NCI-H1436 (cell line): ENCODE results near the gene PTPN7.
"Not testable (repeated sequence)": the region's sequence is repeated elsewhere in the genome, so short reads cannot be mapped to it uniquely, and the experiment has no call there.

Experiments used
- DNase-seq: peaks from one replicate; lab custom pipeline; 2025; lab: John Stamatoyannopoulos, UW

PTPN7 gene

GRCh38 chr1:202160377-202160940 is at the start of gene PTPN7:
TSS of gene PTPN7 (minus strand) at chr1:202160602. CDS start at chr1:202159402, 1,200 bp downstream.
- no peak for DNase-seq

DNA sequence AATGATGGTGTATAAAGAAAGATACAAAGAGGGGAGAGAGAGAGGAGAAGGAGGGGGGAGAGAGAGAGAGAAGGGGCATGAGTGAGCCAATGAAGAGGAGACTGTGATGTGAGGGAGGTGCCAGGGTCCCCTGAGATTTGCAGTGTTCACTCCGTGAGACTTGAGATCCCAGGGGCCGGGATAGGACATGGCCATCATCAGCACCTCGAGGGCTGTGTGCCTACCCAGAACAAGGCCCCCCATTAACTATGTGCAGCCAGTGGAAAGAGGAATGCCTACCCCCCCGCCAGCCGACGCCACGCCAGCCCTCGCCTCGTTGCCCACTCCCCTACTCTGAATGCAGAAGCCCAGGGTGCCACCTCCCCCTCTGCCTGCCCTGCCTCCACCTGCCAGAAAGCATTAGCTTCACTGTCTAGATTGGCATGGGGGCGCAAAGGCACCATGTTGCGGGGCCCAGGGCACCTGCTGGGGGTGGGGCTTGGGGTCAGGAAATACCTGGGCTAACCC is 48.0 kb upstream of the PTPN7 start:
- DNase-seq = no peak

DNA sequence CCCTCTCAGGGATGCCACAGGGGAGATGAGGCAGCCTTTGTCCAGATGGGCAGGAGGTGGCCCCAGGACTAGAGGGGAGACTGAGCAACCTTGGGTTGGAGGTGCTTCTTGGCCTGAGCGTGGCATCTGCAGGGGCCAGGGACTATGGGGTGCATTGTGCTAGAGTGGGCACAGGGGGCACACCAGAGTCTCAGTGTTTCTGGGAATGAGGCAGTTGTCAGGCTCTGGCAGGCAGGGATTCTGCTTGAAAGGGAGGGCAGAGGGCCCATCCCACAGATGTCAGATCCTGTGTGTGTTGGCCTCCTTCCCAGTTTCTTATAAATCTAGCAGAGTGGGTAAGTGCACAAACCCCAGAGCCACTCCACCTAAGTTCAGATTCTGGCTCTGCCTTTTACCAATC is 46.9 kb upstream of the PTPN7 start:
- DNase-seq = peak; percentile 37

GRCh38 chr1:202205523-202206190 is 45.3 kb upstream of the PTPN7 start:
- no peak for DNase-seq

- DNase-seq = no peak
These were observed 43.7 kb upstream of the PTPN7 start for GRCh38 chr1:202204065-202204464.

DNA sequence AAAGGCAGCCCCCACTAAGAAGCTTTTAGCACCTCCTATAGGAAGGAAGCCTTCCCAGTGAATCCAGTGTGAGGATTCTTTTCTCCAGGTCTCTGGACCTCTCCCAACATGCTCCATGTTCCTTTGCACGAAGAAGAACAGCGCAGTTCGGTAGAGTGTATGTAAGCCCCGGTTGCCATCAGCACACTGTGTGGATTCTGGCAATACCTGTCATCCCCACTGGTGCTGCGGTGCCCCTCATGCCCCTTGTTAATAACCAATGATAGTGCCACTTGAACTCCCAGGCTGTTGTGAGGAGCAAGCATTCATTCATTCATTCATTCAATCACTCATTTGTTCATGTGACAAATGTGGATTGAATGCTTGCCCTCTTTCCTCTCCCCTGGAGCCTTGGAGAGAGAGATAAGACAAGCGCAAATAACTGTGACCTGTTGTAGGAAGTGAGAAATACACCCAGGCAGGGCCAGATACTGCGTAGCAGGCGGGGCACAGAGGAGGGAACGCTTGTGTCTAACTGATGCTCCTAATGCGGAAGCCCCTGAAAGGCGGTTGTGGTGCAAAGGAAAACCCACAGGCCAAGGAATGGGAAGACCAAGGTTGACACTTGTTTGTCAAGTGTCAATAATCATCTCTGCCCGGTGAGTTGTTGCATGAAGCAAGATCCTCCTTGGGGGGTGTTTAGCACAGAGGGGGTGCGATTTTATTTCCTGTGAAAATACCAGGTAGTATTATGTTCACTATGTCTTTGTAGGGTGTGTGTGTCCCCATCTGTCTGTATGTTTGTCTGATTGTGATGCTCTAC is 43.0 kb upstream of the PTPN7 start:
- DNase-seq = no peak

DNA sequence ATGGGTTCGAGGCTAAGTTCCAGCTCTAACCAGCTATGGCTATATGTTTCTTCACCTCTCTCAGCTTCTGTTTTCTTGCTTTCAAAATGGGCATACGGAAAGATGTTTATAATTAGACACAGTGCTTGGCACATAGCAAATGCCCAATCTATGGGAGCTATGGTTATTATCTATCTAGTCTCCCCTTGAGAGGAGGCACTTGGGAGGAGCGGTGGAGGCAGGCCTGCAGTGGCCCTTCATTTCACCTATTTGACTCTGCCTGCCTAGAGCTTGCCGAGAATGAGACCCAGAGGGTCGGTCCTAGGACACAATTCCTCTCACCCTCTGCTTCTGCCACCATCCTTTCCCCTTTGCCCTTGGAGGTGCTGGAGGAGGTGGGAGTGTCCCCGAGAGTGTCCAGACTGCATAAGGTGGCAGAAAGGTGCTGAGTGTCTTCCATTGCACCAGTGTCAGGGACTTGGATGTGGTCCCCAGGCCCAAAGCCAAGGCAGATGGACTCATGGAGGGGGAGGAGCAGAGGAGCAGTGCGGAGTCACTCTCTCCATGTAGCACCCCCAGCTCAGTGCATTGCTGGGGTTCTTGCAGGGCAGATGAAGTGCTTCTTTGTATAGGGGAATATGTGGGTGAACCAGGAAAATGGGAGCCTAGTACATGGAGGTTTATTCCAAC is 42.2 kb upstream of the PTPN7 start:
- DNase-seq = no peak

DNA sequence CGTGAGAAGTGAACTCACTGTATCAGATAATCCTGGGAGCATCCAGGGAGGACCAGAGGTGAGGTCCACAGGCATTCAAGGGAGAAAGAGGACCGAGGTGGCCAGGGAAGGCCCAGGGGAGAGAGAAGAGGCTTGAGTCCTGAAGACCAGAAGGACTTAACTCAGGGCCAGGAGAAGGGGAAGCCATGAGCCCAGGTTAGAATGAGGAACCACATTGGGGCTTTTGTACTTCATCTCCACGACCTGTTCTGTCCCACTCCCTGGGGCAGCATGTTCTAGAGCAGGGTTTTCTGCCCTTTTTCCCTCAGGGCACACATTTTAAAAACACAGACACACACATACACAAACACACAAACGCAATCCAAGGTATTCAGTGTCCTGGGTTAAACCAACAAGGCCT is 41.6 kb upstream of the PTPN7 start:
- DNase-seq = no peak

- no peak for DNase-seq
These were observed 40.9 kb upstream of the PTPN7 start for GRCh38 chr1:202201266-202201665.

DNA sequence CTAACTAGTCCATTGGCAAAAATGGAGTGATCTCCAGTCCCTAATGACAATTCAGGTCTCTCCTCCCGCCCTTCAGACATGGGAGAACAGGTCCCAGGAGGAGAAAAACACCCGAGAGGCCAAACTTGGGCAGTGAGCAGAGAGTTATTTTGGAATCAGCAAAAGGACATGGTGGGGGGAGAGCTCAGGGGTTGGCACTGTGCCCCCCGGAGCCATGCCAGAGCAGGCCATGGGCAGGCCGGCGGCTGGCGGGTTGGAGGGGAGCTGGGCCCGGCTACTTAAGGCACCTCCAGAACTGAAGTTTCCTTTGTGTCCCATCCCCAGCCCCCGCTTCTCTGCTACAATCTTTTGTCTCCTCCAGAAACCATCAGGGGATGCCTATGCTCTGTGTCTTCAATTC is 40.3 kb upstream of the PTPN7 start:
- no peak for DNase-seq

GRCh38 chr1:202200112-202200548 is 39.7 kb upstream of the PTPN7 start:
- no peak for DNase-seq

DNA sequence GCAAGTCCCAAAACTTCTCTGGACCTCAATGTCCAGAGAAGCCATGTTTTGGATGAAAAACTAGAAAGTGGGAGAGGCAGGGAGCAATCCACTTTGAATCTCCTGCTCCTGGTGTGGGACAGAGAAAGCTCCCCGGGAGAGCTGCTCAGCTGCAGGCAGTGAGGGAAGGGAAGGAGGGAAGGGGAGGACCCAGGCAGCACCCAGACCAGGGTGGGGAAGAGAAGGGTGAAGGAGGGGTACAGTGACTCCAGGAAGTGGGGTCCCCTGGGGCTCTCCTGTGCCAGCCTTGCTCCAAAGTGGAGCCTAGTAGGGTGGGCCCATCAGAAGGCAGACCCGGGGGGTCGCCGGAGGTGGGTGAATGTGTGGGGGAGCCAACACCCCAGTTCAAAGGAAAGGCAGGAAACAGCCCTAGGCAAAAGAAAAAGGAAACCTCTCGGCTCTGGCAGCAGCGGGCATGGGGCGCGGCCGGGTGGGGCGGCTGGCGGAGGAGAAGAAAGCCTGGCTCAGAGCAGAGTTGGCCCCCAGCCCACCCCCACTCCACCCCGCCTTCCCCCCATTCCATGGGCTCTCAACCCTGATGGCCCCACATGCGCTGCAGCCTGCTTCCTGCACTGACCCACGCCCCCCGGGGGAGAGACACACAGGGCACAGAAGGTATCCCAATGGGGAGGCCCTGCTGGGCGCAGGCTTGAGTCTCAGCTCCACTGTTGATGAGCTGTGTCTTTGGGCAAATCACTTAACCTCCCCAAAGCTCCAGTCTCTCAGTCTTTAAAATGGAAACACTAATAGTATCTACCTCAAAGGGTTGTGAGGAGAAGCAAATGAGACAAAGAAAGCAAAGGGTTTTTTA is 38.9 kb upstream of the PTPN7 start:
- DNase-seq = no peak

DNA sequence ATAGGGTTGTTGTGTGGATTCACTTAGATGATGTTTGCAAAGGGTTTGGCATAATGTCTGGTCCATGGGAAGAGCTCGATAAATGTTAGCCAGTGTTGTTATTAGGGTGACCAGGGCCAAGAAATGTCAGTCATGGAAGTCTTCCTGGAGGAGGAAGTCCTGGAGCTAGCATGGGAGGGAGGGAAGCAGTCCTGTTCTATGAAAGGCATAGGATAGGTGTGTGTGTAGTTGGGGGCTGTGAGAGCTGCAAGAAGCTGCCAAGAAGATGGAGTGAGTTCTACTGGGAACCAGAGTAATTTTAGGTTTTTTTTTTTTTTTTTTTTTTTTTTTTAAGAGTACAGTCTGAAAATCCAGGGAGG is 37.9 kb upstream of the PTPN7 start:
- no peak for DNase-seq

DNA sequence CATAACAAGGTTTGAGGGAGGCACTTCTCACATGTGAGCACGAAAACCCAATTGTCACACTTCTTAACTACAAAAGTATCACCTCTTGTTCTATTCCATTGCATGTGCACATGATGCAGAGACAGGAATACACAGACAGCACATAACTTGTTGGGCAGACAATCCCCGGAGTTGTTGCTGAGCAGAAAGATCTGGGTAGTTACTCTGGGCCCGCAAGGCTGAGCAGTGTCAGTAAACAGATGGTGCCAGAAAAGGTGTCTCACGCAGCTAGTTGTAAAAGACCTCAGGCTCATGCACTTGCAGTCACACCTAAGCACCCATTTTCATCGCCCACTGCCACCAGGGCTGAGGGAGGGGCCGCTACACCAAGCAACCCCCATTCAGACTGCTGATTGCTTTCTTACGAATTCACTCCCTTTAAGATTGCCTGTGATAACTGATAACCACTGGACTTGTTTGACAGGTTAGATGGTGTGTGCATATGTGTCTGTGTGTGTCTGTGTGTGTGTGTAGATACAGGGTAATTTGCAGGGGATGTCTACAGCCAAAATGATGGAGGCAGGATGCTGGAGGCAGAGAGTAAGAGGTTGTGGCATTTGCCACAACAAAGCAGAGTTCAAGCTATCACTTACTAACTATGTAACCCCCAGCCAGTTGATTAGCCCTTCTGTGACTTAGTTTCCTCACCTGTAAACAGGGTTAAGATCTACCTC is 37.4 kb upstream of the PTPN7 start:
- no peak for DNase-seq

DNA sequence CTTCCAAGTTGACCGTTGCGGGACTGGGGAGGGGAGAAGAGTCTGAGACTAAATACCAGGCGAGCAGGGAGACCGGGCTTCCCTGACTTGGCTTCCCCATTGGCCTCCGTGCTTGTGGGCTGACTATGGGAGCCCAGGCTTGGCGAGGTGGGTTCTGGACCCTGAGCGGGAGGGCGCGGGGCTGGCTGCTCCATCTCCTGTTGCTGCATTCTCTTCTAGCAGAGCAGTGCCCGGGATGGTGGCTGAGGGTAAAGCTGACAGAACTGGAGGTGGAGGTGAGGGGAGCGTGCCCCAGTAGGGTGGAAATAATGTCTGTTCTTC is 33.9 kb upstream of the PTPN7 start:
- no peak for DNase-seq

- DNase-seq = no peak
These were observed 33.4 kb upstream of the PTPN7 start, which contains the start of gene LGR6 for GRCh38 chr1:202193614-202194327. TSS of gene LGR6 (plus strand) at chr1:202193799. CDS start at chr1:202193990, 191 bp downstream.

- DNase-seq = peak; percentile 69
These were observed 32.6 kb upstream of the PTPN7 start for GRCh38 chr1:202192770-202193613.

- not testable (repeated sequence) for DNase-seq
These were observed 31.0 kb upstream of the PTPN7 start for GRCh38 chr1:202191391-202191790.
